NCI-H524 treated with DMSO at 0.1 percent for 48 hours (cell line): Measurements from ENCODE around the gene MFAP1.
"Not testable (repeated sequence)": the region's sequence is repeated elsewhere in the genome, so short reads cannot be mapped to it uniquely, and the experiment has no call there.

ENCODE experiments used
- DNase-seq: peaks from one replicate; lab custom pipeline; 2025; lab: John Stamatoyannopoulos, UW

The MFAP1 gene

DNA sequence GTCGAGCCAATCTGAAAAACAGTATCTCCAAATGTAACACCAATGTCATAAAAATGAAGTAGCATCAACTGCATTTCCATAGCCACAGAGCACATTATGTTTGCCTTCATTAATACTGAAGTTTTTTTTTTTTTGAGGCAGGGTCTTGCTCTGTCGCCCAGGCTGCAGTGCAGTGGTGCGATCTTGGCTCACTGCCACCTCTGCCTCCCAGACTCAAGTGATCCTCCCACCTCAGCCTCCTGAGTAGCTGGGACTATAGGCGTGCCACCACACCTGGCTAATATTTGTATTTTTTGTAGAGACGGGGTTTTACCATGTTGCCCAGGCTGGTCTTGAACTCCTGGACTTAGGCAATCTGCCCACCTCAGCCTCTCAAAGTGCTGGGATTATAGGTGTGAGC, 9.4 kb downstream of the MFAP1 start:
- DNase-seq: not testable (repeated sequence)

DNA sequence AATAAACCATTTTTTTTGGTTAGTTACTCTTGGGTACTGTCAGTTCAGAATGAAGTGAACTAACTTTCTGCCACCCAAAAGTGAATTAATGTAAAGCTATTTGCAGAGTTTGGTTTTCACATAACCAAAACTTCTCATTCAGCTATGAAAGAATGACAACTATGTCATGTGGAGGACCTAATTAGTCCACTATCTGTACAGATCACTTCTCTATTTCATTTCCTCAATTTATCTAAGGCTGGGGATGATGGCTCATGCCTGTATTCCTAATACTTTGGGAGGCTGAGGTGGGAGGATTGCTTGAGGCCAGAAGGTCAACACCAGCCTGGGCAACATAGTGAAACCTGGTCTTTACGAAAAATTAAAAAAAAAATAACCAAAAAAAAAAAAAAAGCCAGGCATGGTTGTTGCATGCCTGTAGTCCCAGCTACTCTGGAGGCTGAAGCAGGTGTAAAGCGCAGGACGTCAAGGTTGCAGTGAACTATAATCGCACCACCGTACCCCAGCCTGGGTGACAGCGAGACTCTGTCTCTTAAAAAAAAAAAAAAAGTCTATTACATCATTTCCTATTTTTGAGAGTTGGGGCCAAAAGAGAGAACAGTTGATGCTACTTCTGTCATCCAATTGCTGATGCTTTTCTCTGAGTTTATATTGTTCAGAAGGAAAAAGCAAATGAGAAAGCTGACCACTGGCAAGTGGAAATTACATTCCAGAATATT, 15.4 kb downstream of the MFAP1 start:
- DNase-seq: no peak

DNA sequence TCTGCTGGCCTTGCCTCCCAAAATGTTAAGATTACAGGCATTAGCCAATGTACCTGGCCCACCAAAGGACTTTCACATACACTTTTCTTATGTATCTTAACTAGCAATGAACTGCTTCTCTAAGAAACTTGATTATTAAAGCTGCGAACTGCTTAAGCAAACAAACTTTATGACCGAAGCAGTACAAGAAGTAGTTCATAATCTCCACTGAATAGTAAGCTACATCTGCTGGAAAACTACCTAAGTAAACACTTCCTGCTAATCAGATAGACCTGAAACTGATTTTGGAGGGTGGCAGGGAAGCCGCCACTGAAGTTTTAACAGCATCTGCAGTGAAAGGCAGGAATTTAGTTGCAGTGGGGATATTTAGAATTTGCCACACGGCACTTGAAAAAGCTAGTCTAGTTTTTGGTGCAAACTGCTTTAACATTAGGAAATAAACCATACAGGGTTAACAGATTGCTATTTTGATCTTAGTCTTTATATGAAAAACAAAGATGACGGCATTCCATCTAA, 16.0 kb downstream of the MFAP1 start:
- DNase-seq: no peak

DNA sequence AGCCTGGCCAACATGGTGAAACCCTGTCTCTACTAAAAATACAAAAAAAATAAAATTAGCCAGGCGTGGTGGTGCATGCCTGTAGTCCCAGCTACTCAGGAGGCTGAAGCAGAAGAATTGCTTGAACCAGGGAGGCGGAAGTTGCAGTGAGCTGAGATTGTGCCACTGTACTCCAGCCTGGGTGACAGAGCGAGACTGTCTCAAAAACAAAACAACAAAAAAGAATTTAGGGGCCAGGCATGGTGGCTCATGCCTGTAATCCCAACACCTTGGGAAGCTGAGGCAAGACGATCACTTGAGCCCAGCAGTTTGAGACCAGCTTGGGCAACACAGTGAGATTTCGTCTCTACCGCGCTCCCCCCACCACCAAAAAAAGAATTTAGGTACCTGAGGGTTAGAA, 21.8 kb downstream of the MFAP1 start:
- not testable (repeated sequence) for DNase-seq

DNA sequence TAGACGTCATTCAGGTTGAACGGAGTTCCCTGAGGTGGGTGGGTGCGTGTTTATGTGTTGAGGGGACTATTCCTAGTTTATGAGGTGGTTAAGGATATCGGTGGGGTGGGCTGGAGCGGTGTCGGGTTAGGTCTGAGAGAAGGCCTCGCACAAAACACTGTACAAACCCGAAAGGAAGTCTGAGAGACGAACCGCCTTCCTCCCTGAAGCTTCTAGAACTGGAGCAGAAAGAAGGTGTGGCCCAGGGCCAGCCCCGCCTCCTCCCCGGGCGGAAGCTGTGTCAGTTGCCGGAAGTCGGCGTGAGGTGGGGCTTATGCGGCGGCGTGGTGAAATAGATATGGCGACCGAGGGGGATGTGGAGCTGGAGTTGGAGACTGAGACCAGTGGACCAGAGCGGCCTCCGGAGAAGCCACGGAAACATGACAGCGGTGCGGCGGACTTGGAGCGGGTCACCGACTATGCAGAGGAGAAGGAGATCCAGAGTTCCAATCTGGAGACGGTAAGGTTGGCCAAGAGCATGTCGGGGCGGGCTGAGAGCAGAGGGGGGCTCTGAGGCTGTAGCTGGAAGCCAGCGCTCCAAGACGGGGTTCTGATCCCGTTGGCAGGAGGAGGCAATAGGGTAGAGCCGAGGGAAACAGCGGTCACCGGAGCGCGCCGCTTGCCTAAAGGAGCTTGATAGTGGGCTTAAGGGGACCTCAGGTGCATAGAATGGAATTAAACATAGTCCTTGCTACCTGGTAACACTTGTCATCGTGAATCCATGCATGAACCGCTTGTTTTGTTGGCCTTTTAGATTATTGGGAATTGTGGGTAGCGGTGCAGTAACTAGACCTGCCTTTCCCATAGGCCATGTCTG, 24.0 kb downstream of the MFAP1 start, which contains the start of gene HYPK:
TSS of gene HYPK (plus strand) at position 314 of the 856 bp plus-strand sequence. CDS start at position 338, 24 bp downstream.
- DNase-seq: peak; percentile 61

DNA sequence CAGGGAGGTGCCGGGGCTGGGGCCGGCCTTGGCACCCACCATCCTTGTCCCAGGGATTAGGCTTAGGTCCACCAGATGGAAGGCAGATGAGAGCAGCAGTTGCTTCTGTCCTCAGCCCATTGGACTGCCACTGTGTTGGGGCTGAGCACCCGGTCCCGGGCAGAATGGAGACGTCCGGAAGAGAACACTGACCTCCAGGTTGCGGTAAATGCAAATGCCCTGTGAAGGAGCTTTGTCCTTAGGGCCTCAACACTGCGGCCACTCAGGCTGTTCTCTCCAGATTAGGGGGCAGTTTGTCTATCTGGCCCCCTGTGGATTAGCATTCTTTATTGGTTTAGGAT, 24.6 kb downstream of the MFAP1 start, which contains the start of gene SERINC4:
TSS of gene SERINC4 (minus strand) at position 276 of the 341 bp plus-strand sequence. CDS start at position 42, 234 bp downstream.
- DNase-seq: peak; percentile 8

DNA sequence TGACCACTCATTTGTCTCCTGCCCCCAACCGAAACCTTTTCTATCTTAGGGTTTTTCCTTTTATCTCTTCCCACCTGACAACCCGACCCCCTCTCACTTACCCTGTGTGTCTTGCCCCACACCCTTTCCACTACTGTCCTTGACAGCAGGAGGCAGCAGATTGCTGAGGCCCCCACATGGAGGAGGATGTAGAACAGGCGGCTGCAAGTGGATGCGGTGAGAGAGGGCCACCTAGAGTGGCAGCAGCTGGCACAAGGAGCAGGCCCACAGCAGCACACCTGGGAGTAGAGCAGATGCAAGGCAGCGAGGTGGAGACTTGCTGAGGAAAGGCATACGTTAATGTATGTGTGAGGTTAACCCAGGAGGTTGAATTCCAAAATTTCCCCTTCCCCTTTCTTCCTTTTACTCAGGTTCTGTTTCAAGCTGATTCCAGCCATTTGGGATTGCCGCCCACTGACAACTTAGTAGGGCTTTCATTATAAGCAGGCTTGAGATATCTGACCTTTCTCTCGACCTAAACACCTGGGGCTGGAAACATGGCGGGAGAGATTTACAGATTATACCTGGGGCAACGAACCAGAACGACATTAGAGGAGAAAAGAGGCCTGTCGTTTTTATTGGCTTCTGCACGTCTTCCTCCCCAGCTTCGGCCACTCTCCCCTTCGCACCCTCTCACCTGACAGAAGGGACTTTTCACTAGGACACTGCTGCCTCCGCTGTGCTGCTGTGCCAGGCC, 25.1 kb downstream of the MFAP1 start:
- DNase-seq: peak; percentile 88

DNA sequence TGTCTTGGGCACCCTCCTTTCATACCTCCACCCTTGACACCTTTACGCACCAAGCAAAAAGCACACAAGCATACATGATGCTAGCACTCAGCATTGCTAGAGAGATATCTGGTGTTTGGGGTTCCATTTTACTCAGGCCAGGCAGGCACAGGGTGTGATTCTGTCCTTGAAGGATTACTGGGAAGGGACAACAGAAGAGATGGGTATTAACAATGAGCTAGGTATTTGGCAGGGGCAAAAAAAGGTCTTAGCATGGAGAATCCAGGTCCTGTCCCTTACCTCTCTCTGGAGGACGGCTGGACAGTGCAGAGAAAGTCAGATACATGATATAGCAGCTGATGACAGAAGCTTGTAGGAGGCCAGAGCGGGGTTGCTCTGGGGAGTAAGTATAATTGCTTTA, 27.9 kb downstream of the MFAP1 start:
- no peak for DNase-seq

DNA sequence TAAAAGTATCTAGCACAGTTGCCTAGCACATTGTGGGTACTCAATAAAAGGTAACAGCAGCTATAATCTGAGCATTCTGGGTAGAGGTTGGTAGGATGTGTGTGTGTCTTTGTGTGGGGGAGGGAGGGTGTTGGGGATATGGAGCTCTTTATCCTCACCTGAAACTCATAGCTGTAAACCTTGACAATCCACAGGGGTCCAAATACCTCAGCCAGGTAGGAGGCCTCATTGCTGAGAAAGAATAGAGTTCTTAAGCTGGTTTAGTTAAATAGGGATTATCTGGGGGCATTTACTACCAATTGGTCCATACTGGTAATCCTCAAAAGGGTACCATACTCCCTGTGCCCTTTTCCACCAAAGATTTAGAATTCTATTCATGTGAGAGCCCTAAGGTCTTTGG, 28.5 kb downstream of the MFAP1 start:
- no peak for DNase-seq

DNA sequence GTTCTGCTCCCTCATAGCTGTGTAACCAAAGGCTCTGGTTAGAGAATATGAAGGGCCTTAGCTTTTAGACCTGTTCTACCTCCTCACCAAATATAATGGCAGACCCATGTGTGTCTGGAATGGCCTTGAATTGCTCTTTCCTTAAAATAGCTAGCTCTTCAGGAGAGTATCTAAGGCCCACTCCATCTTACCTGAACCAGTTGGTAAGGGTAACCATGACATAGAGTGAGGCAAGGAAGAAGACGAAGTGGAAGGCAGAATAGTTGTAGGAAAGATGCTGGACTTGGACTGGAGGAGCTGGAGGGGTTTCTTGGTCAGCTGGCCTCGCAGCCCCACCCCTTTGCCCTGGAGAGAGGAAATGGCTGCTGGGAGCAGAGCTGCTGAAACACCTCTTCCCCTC, 29.3 kb downstream of the MFAP1 start:
- DNase-seq: no peak

DNA sequence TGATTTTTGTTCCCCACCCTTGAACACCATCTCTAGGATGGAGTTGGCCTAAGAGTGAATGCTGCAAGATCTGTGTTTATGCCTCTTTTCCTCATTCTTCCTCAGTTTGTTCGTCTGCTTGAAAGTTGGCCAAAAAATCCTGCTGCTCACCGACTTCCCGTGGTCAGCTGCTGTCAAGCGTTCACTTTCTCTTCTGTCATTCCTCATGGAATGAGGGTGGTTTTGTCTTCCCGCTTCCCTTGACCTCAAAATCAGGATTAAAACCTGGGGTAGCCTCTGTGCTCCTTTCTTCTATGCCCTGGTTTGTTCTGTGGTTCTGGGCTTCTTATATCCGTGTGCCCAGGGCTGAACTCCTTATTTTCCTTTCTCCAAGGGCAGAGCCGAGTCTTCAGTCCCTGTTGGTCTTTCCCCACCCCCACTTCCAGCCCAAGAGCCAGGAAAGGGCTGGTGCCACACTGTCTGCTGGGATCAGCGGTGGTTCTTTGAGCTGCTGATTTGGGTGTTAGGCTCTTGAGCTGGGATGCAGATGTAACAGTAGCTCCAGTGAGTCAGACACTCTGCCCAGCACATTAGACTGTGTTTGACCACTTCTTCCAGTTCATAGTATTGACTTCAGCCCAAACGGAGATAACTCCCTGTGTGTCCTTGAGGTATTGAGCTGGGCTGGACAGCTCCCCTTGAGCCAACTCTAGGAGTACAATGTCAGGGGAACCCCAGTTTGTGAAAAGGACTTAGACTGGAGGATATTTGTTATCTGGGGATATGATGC, 30.0 kb downstream of the MFAP1 start:
- DNase-seq: no peak

DNA sequence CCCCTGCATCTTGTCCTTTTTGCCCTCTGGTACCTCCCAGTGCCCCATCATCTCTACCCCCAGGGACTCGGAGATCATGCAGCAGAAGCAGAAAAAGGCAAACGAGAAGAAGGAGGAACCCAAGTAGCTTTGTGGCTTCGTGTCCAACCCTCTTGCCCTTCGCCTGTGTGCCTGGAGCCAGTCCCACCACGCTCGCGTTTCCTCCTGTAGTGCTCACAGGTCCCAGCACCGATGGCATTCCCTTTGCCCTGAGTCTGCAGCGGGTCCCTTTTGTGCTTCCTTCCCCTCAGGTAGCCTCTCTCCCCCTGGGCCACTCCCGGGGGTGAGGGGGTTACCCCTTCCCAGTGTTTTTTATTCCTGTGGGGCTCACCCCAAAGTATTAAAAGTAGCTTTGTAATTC, 30.8 kb downstream of the MFAP1 start:
- no peak for DNase-seq

DNA sequence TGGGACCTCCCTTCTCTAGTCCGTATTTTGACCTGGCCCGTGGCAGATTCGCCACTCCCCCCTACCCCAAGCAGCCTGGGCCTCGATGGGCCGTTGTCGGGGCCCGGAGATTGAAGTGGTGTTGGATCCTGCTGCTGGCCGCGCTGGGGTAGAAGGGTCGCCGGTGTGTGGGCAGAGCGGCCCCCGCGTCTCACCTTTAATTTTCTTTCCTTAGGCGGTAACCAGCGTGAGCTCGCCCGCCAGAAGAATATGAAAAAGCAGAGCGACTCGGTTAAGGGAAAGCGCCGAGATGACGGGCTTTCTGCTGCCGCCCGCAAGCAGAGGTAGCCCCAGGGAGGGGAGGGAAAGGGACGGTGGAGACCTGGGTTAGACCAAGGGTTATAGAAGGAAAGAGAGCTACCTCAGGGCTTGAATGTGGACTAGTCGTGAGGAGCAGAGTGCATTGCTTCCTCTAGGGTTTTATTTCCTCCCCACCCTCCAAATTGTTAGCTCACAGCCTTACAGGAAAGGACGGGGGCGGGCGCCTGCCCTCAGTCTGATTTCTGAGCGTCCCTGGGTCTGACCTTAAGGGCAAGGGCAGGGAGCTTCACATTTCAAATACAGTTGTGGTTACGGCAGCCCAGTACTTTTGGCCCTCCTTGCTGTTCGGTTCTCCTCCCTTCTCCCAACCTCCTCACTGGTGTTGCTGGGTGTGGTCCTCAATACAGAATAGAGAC, 31.6 kb downstream of the MFAP1 start:
- no peak for DNase-seq

DNA sequence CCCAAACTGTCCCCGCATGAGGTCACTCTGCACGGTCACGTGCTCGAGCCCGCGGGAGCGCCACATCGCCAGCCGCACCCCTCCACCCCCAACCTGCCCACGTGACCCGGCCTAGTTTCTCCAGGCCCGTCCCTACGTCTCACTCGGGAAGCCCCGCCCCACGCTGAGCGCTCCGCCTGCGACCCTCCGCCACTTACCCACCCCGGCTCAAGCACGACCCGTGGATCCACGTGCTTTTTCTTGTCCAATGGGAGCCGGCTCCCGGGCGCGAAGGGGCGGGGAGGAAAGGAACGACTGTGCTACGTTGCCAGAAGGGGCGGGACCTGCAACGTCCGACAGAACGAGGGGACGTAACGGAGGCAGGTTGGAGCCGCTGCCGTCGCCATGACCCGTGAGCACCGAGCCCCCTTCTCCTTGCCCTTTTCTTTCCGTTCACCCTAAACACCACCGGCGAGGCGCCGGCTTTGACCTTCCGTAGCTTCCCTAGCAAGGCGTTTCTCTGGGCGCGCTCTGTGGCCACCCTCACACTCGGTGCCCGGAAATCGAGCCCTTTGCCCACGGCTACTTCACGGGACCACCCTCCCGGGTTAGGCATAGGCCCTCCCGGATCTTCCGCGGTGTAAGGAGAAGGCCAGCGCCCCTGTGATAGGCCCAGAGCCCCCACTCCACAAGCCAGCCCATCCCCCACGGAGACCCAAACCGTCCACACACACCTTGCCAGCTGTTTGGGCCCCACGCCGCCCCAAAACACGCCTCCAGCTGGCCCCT, 32.3 kb downstream of the MFAP1 start, which contains the start of gene SERF2:
TSS of gene SERF2 (plus strand) at position 328 of the 768 bp plus-strand sequence. CDS start at position 385, 57 bp downstream.
- peak; percentile 97 for DNase-seq

DNA sequence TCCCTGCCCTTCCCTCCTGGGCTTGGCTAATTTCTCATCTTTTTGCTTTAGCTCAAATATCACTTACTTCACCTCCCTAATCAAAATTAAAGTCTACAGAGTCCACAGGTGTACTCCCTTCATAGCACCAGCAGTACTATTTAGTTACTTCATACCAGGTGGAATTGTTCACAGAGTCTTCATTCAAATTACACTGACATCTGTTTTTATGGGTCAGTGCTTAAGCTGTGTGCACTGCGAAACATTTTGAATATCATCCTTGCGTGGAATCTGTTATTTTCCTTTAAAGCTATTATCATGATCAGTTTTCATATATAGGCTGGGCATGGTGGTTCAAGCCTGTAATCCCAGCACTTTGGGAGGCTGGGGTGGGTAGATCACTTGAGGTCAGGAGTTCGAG, 35.1 kb downstream of the MFAP1 start:
- DNase-seq: no peak

DNA sequence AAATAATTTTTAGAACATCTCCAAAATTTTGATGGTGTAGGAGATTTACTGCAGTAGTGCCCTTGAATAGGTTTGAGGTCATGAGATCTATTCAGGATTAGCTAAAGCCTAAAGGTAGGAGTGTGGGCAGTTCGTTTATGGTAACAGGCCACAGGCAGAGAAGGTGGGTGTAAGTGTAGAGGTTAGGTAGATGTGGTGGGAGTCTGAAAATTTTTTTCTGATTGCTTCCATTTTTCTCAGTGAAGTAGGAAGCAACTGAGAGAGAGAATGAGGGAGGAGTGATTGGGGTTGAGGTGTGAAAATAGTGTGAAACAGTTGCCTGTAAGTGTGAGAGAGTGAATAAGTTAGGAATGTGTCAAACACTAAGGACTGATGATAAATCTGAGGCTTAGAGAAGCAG, 45.5 kb downstream of the MFAP1 start:
- DNase-seq: no peak

DNA sequence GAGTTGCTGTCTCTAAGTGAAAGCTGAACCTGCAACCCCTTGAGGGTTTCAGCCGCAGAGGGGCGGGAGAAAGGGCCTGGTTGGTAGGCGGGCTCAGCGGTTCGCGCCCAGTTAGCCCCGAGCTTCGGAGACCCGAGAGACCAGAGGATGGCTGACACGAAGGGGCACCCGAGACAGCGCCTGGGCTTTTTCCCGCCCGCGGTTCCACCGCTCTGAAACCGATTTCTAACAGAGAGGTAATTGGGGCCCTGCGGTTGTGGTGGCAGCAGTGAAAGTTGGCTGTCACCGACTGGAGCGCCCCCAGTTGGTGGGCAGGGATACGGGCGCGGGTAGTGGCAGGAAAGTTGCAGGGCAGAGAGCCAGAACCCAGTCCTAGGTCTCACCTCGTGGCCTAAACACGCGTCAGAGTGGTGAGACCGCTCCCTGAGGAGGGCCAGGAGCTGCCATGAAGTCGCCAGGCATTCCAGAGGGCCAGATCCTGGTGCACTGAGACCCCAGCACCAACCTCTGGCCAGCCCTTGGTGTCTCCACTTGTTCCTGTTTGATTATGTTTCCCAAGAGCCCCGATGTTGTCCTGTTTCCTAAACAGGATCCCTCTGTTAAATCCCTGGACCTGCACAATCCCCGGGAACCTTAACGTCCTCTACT, 47.1 kb downstream of the MFAP1 start:
- peak; percentile 41 for DNase-seq

DNA sequence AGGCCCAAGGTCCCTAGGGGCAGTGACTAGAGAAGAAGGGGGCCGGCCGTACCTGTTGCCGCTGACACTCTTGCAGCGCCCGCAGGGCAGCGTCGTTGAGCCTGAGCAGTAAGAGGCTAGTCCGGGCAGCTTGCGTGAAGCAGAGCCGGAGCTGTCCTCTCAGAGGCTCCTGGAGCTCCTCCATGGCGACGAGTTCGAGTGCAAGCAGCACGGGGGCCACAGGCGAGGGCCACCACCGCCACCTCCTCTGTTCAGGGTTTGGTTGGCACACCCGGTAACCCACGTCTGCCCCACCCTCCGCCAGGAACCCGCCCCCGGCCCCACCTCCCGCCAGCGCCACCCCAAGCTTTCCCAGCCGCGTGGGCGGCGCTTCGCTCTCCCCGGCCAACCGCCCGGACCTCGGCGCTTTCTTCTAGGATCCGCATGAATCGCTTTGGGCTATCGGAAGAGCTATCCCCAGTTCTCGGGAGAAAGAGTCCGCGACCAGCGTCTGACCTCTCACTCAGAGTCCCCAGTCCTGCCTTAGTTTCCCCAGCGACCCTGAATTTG, 47.7 kb downstream of the MFAP1 start, which contains the start of gene ELL3:
TSS of gene ELL3 (minus strand) at position 249 of the 549 bp plus-strand sequence. CDS start at position 184, 65 bp downstream.
- peak; percentile 34 for DNase-seq
